Calu3 (cell line): ENCODE measurements around the gene DLX4. TPM values are rescaled to one million over a fixed set of nuclear protein-coding genes. Genes with fewer than 3 reads are reported as not detected.

Experiments used
- BruUV-seq: library from RNA; stranded (reverse); fragments of 400-500 nt; replicated peaks from 2 replicates; lab custom pipeline; 2021; lab: Mats Ljungman, UMichigan
- CTCF ChIA-PET: fragments of 300-600 bp; sonication (Branson Sonifier 250); formaldehyde crosslinking; loops from one replicate; lab custom pipeline; 2022; ENCODE audit warnings: antibody characterized with exemption; lab: Charles Lee
- DNase-seq: peaks from one replicate; pipeline ENCODE4 v3.0.0; 2022
- H3K27ac Mint-ChIP-seq: one replicate; pipeline ENCODE4 v1.8.0; 2022; ENCODE audit warnings: mixed read lengths; ENCODE audit not compliant: unreplicated experiment
- H3K27me3 Mint-ChIP-seq: one replicate; pipeline ENCODE4 v1.8.0; 2022; ENCODE audit warnings: mixed read lengths; ENCODE audit not compliant: unreplicated experiment
- H3K36me3 Mint-ChIP-seq: one replicate; pipeline ENCODE4 v1.8.0; 2022; ENCODE audit warnings: mild to moderate bottlenecking, moderate library complexity, mixed read lengths; ENCODE audit not compliant: insufficient read depth, unreplicated experiment
- H3K4me1 Mint-ChIP-seq: one replicate; pipeline ENCODE4 v1.8.0; 2022; ENCODE audit warnings: mild to moderate bottlenecking, low read depth, mixed read lengths; ENCODE audit not compliant: unreplicated experiment
- H3K4me3 Mint-ChIP-seq: one replicate; pipeline ENCODE4 v1.8.0; 2022; ENCODE audit warnings: mild to moderate bottlenecking, low read depth, moderate library complexity, mixed read lengths; ENCODE audit not compliant: unreplicated experiment
- H3K9me3 Mint-ChIP-seq: one replicate; pipeline ENCODE4 v1.8.0; 2022; ENCODE audit warnings: low read depth, mixed read lengths; ENCODE audit not compliant: unreplicated experiment
- intact Hi-C: fragments of 100-400 bp; cut with micrococcal nuclease; formaldehyde crosslinking; loops from one replicate; pipeline ENCODE4 v1.10.0; 2022; ENCODE audit not compliant: unreplicated experiment
- total RNA-seq: library from RNA; stranded (reverse); gene quantifications from 2 replicates; pipeline ENCODE4 v1.2.3, GENCODE V29; 2022
- TF ChIP-seq, protein P1 (sequence below): fragments of 200-600 bp; IDR thresholded peaks from one replicate; pipeline ENCODE4 v1.8.0; 2022; ENCODE audit warnings: antibody characterized with exemption; ENCODE audit not compliant: unreplicated experiment

DLX4 gene
- total RNA-seq, 1 experiment from 2014 or later: 2.5 TPM

DNA sequence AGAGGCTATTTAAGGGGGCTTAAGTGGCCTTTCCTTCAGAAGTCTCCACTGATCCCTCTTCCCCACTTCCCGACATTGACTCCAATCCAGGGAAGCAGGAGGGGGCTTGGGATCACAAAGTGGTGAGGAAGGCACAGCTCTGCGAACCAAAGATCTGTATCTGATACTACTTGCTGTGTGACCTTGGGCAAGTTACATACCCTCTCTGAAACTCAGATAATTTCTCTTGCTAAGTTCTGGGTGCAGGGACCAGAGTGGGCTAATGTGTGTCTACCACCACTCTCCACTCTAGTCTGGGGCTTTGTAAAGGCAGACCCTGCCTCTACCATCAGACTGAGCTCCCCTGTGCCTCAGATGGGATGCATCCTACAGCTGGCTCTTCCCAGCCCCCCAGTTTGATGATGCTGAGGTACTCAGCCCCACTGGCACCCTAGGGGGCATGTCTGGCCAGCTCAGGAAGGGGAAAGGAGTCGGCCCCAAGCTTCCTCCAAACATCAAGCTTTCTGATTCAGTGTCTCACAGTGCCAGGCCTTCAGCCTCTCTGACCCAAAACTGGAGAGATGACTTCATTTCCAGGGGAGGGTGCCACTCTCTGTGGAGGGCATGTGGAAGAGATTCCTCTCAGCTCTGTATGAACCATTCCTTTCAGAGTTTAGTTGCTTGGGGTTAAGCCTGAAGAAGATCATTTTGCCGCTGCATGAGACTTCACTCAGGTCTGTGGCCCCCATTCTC lies 10.9 kb downstream of the DLX4 start:
- Mint-ChIP-seq H3K9me3 (no peaks in the 10 kb centered on the region), H3K27me3 (peaks cover 100% of the 10 kb centered on the region), H3K4me1 (no peaks in the 10 kb centered on the region), H3K27ac (no peak overlapping the region), H3K4me3 (no peak overlapping the region), H3K36me3 (peaks cover 8% of the 10 kb centered on the region)
- no TSS peak for BruUV-seq
- TF ChIP-seq, protein P1, sequence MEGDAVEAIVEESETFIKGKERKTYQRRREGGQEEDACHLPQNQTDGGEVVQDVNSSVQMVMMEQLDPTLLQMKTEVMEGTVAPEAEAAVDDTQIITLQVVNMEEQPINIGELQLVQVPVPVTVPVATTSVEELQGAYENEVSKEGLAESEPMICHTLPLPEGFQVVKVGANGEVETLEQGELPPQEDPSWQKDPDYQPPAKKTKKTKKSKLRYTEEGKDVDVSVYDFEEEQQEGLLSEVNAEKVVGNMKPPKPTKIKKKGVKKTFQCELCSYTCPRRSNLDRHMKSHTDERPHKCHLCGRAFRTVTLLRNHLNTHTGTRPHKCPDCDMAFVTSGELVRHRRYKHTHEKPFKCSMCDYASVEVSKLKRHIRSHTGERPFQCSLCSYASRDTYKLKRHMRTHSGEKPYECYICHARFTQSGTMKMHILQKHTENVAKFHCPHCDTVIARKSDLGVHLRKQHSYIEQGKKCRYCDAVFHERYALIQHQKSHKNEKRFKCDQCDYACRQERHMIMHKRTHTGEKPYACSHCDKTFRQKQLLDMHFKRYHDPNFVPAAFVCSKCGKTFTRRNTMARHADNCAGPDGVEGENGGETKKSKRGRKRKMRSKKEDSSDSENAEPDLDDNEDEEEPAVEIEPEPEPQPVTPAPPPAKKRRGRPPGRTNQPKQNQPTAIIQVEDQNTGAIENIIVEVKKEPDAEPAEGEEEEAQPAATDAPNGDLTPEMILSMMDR: no peak
- CTCF ChIA-PET: interaction anchor here (0.6 to 1.6 kb wide), 2 partner anchors 10 to 28 kb away, joined by 3 to 4 read pairs; no protein-coding TSS in a partner anchor
- DNase-seq: no peak
- intact Hi-C loops: no loop called here

DNA sequence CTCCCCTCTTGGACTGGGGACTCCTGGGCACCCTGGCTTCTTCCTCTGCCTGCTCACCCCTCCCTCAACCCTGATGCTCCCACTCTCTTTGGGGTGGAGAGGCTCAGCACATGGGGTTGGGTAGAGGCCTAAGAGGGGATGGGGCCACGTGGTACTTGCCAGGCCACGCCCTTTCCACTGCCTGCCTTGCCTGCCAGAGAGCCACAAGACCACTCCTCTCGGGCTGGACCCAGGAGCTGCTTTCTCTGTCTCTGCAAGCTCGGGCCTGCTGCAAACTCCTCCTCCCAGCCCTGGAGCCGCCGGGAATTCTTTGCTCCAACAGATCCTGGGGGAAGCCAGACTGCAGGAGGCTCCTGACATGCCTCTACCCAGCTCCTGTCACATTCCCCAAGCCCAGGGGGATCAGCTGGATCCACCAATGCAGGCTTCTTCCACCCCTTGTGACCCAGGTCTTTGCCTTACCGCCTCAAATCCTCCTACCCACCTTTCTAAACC lies 11.8 kb downstream of the DLX4 start:
- CTCF ChIA-PET: no interaction called here
- H3K27ac Mint-ChIP-seq: no peak overlapping the region
- H3K4me3 Mint-ChIP-seq: no peak overlapping the region
- no peaks in the 10 kb centered on the region for H3K9me3 Mint-ChIP-seq
- TF ChIP-seq, protein P1: no peak
- intact Hi-C loops: no loop called here
- BruUV-seq: no TSS peak
- H3K27me3 Mint-ChIP-seq: peaks cover 100% of the 10 kb centered on the region
- no peak for DNase-seq
- no peaks in the 10 kb centered on the region for H3K4me1 Mint-ChIP-seq
- H3K36me3 Mint-ChIP-seq: peaks cover 8% of the 10 kb centered on the region

DNA sequence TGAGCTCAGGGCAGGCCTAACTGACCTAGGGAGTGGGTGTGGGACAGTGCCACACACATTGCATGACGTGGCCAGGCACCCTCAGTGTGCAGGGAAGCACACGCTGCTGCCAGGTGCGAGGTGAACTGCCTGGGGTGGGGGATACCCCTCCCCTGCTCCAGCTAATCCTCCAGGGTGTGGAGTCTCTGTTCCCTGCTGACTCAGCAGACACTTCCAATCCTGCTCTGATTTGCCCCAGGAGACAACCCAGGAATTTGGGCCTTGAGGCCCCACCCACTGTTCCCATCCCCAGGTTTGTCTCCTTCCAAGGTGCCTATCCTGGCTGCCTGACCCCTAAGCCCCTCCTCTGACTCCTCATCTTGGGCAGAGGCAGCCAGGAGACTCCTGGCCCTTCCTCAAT lies 15.3 kb downstream of the DLX4 start:
- peaks cover 100% of the 10 kb centered on the region for H3K27me3 Mint-ChIP-seq
- CTCF ChIA-PET: interaction anchor here (0.8 to 2.3 kb wide), 2 partner anchors 8 to 13 kb away, joined by 3 to 9 read pairs; no protein-coding TSS in a partner anchor
- peaks cover 18% of the 10 kb centered on the region for H3K4me1 Mint-ChIP-seq
- no peak overlapping the region for H3K4me3 Mint-ChIP-seq
- no peak for DNase-seq
- intact Hi-C loops: no loop called here
- TF ChIP-seq, protein P1: no peak
- H3K36me3 Mint-ChIP-seq: peaks cover 8% of the 10 kb centered on the region
- no TSS peak for BruUV-seq
- H3K9me3 Mint-ChIP-seq: no peaks in the 10 kb centered on the region
- no peak overlapping the region for H3K27ac Mint-ChIP-seq

DNA sequence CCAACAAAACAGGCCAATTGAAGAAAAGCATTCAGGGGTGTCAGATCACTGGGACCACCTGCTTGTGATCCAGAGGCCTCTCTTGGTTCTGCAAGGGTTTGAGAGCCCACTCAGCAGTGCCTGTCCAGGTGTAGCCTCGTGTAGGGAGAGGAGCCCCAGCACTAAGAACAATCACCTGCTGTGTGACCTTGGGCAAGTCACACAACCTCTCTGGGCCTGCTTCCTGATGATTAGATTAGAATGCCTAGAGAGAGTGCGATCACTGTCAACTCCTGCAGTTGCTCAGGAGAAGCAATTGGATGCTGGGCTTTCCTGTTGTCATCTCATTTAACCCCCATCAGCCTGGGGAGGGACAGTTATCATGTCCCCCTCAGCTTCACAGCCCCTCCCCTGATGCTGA lies 15.8 kb downstream of the DLX4 start:
- Mint-ChIP-seq H3K4me1 (peaks cover 18% of the 10 kb centered on the region), H3K27me3 (peaks cover 100% of the 10 kb centered on the region), H3K9me3 (no peaks in the 10 kb centered on the region), H3K4me3 (no peak overlapping the region), H3K27ac (no peak overlapping the region), H3K36me3 (peaks cover 8% of the 10 kb centered on the region)
- intact Hi-C loops: no loop called here
- CTCF ChIA-PET: interaction anchor here (2.3 kb wide), 1 partner anchor 12 kb away, joined by 9 read pairs; no protein-coding TSS in a partner anchor
- BruUV-seq: no TSS peak
- no peak for DNase-seq
- TF ChIP-seq, protein P1: no peak
